ENCODE measurements around the gene FAM131A.

FAM131A gene

DNA sequence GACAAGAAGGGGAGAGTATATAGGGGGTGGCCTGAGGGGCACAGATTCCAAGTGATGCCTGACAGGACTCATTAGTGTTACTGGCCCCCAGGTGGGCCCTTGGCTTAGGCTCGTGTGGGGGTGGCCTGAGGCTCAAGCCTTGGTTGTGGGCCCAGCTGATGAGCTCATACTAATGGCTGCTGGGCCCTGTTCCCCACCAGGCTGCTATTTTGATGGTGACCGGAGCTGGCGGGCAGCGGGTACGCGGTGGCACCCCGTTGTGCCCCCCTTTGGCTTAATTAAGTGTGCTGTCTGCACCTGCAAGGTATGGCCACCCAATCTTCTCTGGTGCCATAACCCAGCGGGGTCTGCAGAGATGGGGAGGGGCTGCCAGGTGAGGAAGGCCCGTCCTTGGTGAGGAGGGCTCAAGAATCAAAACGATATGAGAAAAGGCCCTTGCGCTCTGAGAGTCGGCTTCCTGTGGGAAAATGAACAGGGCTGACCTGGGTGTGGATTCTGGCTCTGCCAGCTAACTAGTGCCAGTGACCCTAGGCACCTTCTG, 49.8 kb downstream of the FAM131A start:
- Mint-ChIP-seq H3K27me3 (ENCODE audit: low read depth) (peaks cover 25% of the 10 kb centered on the region), H3K4me1 (ENCODE audit: low read depth) (no peaks in the 10 kb centered on the region), H3K4me3 (no peak overlapping the region)

DNA sequence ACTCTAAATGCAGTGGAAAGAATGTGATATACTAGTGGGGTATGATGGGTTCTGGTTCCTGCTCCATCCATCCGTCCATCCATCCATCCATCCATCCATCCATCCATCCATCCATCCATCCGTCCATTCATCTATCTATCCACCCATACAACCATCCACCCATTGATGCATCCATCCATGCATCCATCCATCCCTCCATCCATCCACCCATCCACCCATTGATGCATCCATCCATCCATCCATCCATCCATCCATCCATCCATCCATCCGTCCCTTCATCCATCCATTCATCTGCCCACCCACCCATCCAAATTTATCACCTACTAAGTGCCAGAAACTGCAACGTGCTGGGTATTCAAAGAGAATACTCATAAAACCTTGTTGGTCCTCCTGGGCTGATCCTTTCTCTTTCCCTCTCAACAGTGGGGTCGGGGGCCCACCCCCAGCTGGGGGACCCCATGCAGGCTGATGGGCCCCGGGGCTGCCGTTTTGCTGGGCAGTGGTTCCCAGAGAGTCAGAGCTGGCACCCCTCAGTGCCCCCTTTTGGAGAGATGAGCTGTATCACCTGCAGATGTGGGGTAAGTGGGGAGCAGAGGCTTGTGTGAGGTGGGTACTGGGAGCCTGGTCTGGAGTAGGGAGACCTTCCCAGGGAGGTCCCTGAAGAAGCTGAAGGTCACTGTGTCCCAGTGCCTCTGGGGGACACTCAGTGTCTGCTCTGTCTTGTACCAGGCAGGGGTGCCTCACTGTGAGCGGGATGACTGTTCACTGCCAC, 51.0 kb downstream of the FAM131A start:
- H3K4me3 Mint-ChIP-seq = no peak overlapping the region
- no peaks in the 10 kb centered on the region for H3K9me3 Mint-ChIP-seq
- DNase-seq (ENCODE audit: low spot score) = no peak
- H3K27ac Mint-ChIP-seq = no peak overlapping the region
- H3K4me1 Mint-ChIP-seq (ENCODE audit: low read depth) = no peaks in the 10 kb centered on the region
- H3K36me3 Mint-ChIP-seq (ENCODE audit: low read depth) = no peaks in the 10 kb centered on the region
- peaks cover 19% of the 10 kb centered on the region for H3K27me3 Mint-ChIP-seq (ENCODE audit: low read depth)

More for the DNA sequence above, 49.8 kb downstream of the FAM131A start:
- Mint-ChIP-seq H3K36me3 (ENCODE audit: low read depth) (no peaks in the 10 kb centered on the region), H3K9me3 (no peaks in the 10 kb centered on the region), H3K27ac (no peak overlapping the region)
- no peak for DNase-seq (ENCODE audit: low spot score)

DNA sequence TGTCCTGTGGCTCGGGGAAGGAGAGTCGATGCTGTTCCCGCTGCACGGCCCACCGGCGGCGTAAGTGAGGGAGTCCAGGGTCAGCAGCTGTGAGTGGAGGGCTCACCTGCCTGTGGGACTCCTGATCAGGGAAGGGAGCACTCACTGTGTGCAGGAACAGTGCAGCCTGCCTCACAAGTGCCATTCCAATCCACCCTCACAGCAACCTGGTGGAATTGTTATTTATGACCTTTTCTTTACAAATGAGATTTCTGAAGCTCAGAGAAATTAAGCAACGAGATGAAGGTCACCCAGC, 51.5 kb downstream of the FAM131A start:
- peaks cover 15% of the 10 kb centered on the region for H3K27me3 Mint-ChIP-seq (ENCODE audit: low read depth)
- DNase-seq (ENCODE audit: low spot score) = no peak
- H3K36me3 Mint-ChIP-seq (ENCODE audit: low read depth) = no peaks in the 10 kb centered on the region
- no peak overlapping the region for H3K27ac Mint-ChIP-seq
- no peak overlapping the region for H3K4me3 Mint-ChIP-seq
- H3K9me3 Mint-ChIP-seq = no peaks in the 10 kb centered on the region
- H3K4me1 Mint-ChIP-seq (ENCODE audit: low read depth) = no peaks in the 10 kb centered on the region

DNA sequence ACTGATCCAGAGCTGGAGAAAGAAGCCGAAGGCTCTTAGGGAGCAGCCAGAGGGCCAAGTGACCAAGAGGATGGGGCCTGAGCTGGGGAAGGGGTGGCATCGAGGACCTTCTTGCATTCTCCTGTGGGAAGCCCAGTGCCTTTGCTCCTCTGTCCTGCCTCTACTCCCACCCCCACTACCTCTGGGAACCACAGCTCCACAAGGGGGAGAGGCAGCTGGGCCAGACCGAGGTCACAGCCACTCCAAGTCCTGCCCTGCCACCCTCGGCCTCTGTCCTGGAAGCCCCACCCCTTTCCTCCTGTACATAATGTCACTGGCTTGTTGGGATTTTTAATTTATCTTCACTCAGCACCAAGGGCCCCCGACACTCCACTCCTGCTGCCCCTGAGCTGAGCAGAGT, 52.0 kb downstream of the FAM131A start:
- Mint-ChIP-seq H3K9me3 (no peaks in the 10 kb centered on the region), H3K27me3 (ENCODE audit: low read depth) (peaks cover 11% of the 10 kb centered on the region)
- no peak for DNase-seq (ENCODE audit: low spot score)

DNA sequence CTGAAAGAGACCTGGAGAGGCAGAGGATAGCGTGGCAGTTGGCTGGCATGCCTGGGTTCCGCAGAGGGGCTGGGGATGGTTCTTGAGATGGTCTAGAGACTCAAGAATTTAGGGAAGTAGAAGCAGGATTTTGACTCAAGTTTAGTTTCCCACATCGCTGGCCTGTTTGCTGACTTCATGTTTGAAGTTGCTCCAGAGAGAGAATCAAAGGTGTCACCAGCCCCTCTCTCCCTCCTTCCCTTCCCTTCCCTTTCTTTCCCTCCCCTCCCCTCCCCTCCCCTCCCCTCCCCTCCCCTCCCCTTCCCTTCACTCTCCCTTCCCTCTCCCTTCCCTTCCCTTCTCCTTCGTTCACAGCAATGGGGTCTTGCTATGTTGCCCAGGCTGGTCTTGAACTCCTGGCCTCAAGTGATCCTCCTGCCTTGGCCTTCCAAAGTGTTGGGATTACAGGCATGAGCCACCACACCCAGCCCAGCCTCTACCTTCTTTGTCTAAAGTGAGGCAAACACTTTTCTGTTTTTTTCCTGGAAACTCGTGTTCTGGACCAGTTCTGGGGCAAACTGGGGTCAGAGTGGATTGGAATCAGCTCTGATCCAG, 52.6 kb downstream of the FAM131A start:
- peaks cover 11% of the 10 kb centered on the region for H3K27me3 Mint-ChIP-seq (ENCODE audit: low read depth)
- H3K9me3 Mint-ChIP-seq = no peaks in the 10 kb centered on the region
- H3K4me3 Mint-ChIP-seq = no peak overlapping the region
- no peaks in the 10 kb centered on the region for H3K36me3 Mint-ChIP-seq (ENCODE audit: low read depth)
- H3K27ac Mint-ChIP-seq = no peak overlapping the region
- DNase-seq (ENCODE audit: low spot score) = no peak
- H3K4me1 Mint-ChIP-seq (ENCODE audit: low read depth) = no peaks in the 10 kb centered on the region

More for the DNA sequence above, 52.0 kb downstream of the FAM131A start:
- Mint-ChIP-seq H3K36me3 (ENCODE audit: low read depth) (no peaks in the 10 kb centered on the region), H3K4me3 (no peak overlapping the region), H3K4me1 (ENCODE audit: low read depth) (no peaks in the 10 kb centered on the region), H3K27ac (no peak overlapping the region)

DNA sequence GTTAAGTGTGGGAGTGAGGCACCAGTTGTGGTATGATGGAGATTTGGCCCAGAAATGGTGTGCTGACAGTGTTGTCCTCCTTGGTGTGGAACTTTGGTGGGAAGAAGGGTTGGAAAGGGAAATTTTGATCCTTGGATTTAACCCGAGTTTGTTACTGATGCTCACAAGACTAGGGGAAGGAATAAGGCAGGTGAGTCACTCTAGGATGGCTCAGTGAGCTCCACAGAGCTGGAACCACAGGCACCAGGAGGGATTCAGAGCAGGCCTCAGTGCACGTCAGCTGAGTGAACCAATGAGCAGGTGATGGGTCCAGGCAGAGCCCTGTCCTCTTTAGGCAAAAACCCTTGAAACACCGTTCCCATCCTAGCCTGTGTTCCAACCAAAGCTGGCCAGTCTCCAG, 53.9 kb downstream of the FAM131A start:
- Mint-ChIP-seq H3K4me3 (no peak overlapping the region), H3K36me3 (ENCODE audit: low read depth) (no peaks in the 10 kb centered on the region), H3K27me3 (ENCODE audit: low read depth) (peaks cover 11% of the 10 kb centered on the region), H3K9me3 (no peaks in the 10 kb centered on the region), H3K27ac (no peak overlapping the region), H3K4me1 (ENCODE audit: low read depth) (no peaks in the 10 kb centered on the region)
- DNase-seq (ENCODE audit: low spot score) = no peak

DNA sequence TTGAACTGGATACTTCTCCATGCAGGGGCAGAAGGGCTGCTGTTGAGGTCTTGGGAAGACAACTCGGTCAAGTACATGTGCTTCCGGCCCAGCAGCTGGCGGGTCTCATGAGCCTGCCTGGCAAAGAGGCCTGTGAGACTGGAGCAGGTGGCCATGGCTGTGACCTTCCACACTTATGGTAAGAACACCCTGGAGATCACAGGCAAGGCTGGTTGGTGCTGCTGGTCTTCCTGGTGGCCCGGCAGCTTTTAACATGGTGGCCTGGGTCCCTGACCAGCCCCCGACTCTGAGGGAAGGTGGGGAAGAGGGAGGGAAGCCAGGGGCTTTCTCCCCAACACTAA, 57.9 kb downstream of the FAM131A start:
- H3K36me3 Mint-ChIP-seq (ENCODE audit: low read depth) = no peaks in the 10 kb centered on the region
- no peak overlapping the region for H3K27ac Mint-ChIP-seq

More for the DNA sequence above, 57.9 kb downstream of the FAM131A start:
- Mint-ChIP-seq H3K9me3 (no peaks in the 10 kb centered on the region), H3K4me1 (ENCODE audit: low read depth) (no peaks in the 10 kb centered on the region), H3K27me3 (ENCODE audit: low read depth) (peaks cover 20% of the 10 kb centered on the region), H3K4me3 (no peak overlapping the region)
- DNase-seq (ENCODE audit: low spot score) = no peak
